ENCODE results near the gene ATP2B2.

Gene ATP2B2

DNA sequence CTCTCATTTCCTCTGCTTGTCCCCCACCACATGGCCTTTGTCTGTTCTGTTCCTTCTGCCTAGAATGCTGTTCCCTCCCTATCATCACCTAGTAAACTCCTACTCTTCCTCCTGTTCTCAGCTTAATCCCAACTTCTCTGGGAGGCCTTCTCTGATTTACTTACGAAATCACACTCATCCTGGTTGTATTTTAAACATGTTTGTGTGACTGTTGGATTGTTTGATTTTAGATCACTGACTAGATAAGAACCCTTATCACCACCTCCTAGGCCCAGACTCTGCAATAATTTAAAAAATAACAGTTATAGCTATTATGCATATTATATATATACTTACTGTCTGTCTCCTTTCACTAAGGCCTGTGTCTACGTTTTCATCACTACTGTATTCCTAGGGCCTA, 26.1 kb downstream of the ATP2B2 start:
- no peaks in the 10 kb centered on the region for H3K27me3 ChIP-seq (ENCODE audit: insufficient read depth, low read length, poor library complexity)
- H3K9ac ChIP-seq (ENCODE audit: low read depth, low read length): no peak overlapping the region
- no peaks in the 10 kb centered on the region; the same call in 1 of the 2 replicates for H4K20me1 ChIP-seq (ENCODE audit: insufficient read depth, low read length)
- no peaks in the 10 kb centered on the region for H3K36me3 ChIP-seq (ENCODE audit: insufficient read depth, low read length)
- no peak overlapping the region for H3K4me3 ChIP-seq (ENCODE audit: low read depth in 1 of 2, low read length in 2 of 2)
- no peak overlapping the region for H3K4me2 ChIP-seq (ENCODE audit: insufficient read depth, low read length)
- H3K9me3 ChIP-seq (ENCODE audit: insufficient read depth, low read length, severe bottlenecking): no peaks in the 10 kb centered on the region
- H2AFZ ChIP-seq (ENCODE audit: low read depth, low read length): no peak overlapping the region
- DNase-seq (no peak), ATAC-seq (ENCODE audit: insufficient read depth, low read depth) (no peak)
- TF ChIP-seq, protein P1, sequence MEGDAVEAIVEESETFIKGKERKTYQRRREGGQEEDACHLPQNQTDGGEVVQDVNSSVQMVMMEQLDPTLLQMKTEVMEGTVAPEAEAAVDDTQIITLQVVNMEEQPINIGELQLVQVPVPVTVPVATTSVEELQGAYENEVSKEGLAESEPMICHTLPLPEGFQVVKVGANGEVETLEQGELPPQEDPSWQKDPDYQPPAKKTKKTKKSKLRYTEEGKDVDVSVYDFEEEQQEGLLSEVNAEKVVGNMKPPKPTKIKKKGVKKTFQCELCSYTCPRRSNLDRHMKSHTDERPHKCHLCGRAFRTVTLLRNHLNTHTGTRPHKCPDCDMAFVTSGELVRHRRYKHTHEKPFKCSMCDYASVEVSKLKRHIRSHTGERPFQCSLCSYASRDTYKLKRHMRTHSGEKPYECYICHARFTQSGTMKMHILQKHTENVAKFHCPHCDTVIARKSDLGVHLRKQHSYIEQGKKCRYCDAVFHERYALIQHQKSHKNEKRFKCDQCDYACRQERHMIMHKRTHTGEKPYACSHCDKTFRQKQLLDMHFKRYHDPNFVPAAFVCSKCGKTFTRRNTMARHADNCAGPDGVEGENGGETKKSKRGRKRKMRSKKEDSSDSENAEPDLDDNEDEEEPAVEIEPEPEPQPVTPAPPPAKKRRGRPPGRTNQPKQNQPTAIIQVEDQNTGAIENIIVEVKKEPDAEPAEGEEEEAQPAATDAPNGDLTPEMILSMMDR (IDR thresholded peaks at IDR 0.05; ENCODE audit: borderline replicate concordance, extremely low read depth, low read length, poor library complexity, severe bottlenecking): no peak
- no peak for TF ChIP-seq EZH2 (IDR thresholded peaks at IDR 0.05; ENCODE audit: borderline replicate concordance, low read depth, low read length, severe bottlenecking)
- H3K79me2 ChIP-seq (ENCODE audit: insufficient read depth, low read length): no peaks in the 10 kb centered on the region
- H3K4me1 ChIP-seq (ENCODE audit: insufficient read depth, low read length): no peaks in the 10 kb centered on the region
- H3K27ac ChIP-seq (ENCODE audit: low read length): no peak overlapping the region

DNA sequence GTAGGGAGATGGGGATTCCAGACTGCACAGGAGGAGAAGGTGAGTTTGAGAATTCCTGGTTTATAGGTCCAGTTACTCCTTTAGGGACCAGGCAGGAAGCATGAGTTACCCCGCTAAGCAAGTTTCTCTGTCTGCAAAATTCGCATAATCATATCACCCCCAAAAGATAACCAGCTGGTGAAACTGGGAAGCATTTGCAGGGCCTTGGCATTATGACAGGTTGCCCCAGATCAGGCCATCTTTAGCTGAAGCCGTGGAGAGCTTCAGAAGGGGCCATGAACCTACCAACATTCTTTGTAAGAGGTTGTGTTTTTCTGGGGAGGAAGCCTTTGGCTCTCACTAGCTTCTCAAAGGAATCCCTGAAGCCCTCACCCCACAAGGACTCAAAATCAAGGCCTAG, 29.4 kb downstream of the ATP2B2 start:
- DNase-seq: no peak
- no peaks in the 10 kb centered on the region for H3K36me3 ChIP-seq (ENCODE audit: insufficient read depth, low read length)
- no peak overlapping the region for H3K27ac ChIP-seq (ENCODE audit: low read length)
- peaks cover 6% of the 10 kb centered on the region for H3K27me3 ChIP-seq (ENCODE audit: insufficient read depth, low read length, poor library complexity)
- H3K4me1 ChIP-seq (ENCODE audit: insufficient read depth, low read length): no peaks in the 10 kb centered on the region
- H3K79me2 ChIP-seq (ENCODE audit: insufficient read depth, low read length): no peaks in the 10 kb centered on the region
- no peak overlapping the region for H2AFZ ChIP-seq (ENCODE audit: low read depth, low read length)
- H3K4me3 ChIP-seq (ENCODE audit: low read depth in 1 of 2, low read length in 2 of 2): no peak overlapping the region
- TF ChIP-seq, protein P1 (IDR thresholded peaks at IDR 0.05; ENCODE audit: borderline replicate concordance, extremely low read depth, low read length, poor library complexity, severe bottlenecking): no peak
- no peak for TF ChIP-seq EZH2 (IDR thresholded peaks at IDR 0.05; ENCODE audit: borderline replicate concordance, low read depth, low read length, severe bottlenecking)
- no peak overlapping the region for H3K4me2 ChIP-seq (ENCODE audit: insufficient read depth, low read length)
- no peak overlapping the region for H3K9ac ChIP-seq (ENCODE audit: low read depth, low read length)
- H4K20me1 ChIP-seq (ENCODE audit: insufficient read depth, low read length): no peaks in the 10 kb centered on the region; the same call in 1 of the 2 replicates
- ATAC-seq (ENCODE audit: insufficient read depth, low read depth): no peak
- no peaks in the 10 kb centered on the region for H3K9me3 ChIP-seq (ENCODE audit: insufficient read depth, low read length, severe bottlenecking)

DNA sequence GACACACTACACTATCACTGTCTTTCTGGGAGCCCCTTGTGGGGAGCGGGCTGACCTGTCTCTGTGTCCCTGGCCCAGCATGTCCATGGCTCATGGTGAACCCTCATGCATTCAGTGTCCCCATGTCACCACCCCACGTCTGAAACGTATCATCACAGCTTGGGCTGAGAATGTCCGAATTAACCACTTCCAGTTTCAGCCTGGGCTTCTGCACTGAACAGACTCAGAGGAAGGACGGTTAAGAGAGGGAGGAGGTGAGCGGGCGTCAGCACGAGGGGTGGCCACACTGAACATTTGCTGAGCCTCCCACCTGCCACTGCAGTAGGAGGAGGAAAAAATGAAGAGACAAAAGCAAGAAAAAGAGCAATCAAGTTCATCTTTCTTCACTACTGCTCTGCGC, 30.5 kb downstream of the ATP2B2 start:
- Histone ChIP-seq H3K9ac (ENCODE audit: low read depth, low read length) (no peak overlapping the region), H3K79me2 (ENCODE audit: insufficient read depth, low read length) (no peaks in the 10 kb centered on the region), H2AFZ (ENCODE audit: low read depth, low read length) (no peak overlapping the region), H3K27ac (ENCODE audit: low read length) (no peak overlapping the region), H3K4me1 (ENCODE audit: insufficient read depth, low read length) (no peaks in the 10 kb centered on the region), H3K27me3 (ENCODE audit: insufficient read depth, low read length, poor library complexity) (peaks cover 6% of the 10 kb centered on the region), H3K9me3 (ENCODE audit: insufficient read depth, low read length, severe bottlenecking) (no peaks in the 10 kb centered on the region), H3K4me2 (ENCODE audit: insufficient read depth, low read length) (no peak overlapping the region), H4K20me1 (ENCODE audit: insufficient read depth, low read length) (no peaks in the 10 kb centered on the region; the same call in 1 of the 2 replicates), H3K4me3 (ENCODE audit: low read depth in 1 of 2, low read length in 2 of 2) (no peak overlapping the region), H3K36me3 (ENCODE audit: insufficient read depth, low read length) (no peaks in the 10 kb centered on the region)
- no peak for DNase-seq
- TF ChIP-seq, protein P1 (IDR thresholded peaks at IDR 0.05; ENCODE audit: borderline replicate concordance, extremely low read depth, low read length, poor library complexity, severe bottlenecking): no peak
- no peak for TF ChIP-seq EZH2 (IDR thresholded peaks at IDR 0.05; ENCODE audit: borderline replicate concordance, low read depth, low read length, severe bottlenecking)
- no peak for ATAC-seq (ENCODE audit: insufficient read depth, low read depth)

DNA sequence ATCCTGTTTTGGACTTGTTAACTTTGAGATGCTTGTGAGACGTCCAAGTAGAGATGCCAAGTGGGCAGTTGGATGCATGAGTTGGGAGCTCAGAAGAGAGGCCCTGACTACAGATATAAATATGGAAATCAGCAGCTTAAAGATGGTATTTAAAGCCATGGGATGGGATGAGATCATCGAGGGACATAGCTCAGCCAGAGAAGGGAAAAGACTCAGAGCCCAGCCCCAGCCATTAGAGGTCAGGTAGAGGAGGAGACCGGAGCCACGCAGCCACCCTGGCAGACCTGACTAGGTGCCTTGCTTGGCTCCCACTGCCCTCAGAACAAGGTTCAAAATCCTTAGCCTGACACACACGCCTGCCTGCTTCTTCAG, 31.1 kb downstream of the ATP2B2 start:
- Histone ChIP-seq H3K27ac (ENCODE audit: low read length) (no peak overlapping the region), H3K27me3 (ENCODE audit: insufficient read depth, low read length, poor library complexity) (peaks cover 6% of the 10 kb centered on the region), H3K4me1 (ENCODE audit: insufficient read depth, low read length) (no peaks in the 10 kb centered on the region), H3K4me3 (ENCODE audit: low read depth in 1 of 2, low read length in 2 of 2) (no peak overlapping the region), H3K79me2 (ENCODE audit: insufficient read depth, low read length) (no peaks in the 10 kb centered on the region), H3K36me3 (ENCODE audit: insufficient read depth, low read length) (no peaks in the 10 kb centered on the region), H3K9ac (ENCODE audit: low read depth, low read length) (no peak overlapping the region), H2AFZ (ENCODE audit: low read depth, low read length) (no peak overlapping the region), H3K9me3 (ENCODE audit: insufficient read depth, low read length, severe bottlenecking) (no peaks in the 10 kb centered on the region), H4K20me1 (ENCODE audit: insufficient read depth, low read length) (no peaks in the 10 kb centered on the region; the same call in 1 of the 2 replicates), H3K4me2 (ENCODE audit: insufficient read depth, low read length) (no peak overlapping the region)
- ATAC-seq (ENCODE audit: insufficient read depth, low read depth) (no peak), DNase-seq (no peak)
- no peak for TF ChIP-seq EZH2 (IDR thresholded peaks at IDR 0.05; ENCODE audit: borderline replicate concordance, low read depth, low read length, severe bottlenecking)
- TF ChIP-seq, protein P1 (IDR thresholded peaks at IDR 0.05; ENCODE audit: borderline replicate concordance, extremely low read depth, low read length, poor library complexity, severe bottlenecking): no peak
